Mammary epithelial cell (primary cell): ENCODE results near the gene ALK.

ENCODE experiments used
- EZH2 ChIP-seq: IDR thresholded peaks from 2 replicates; pipeline ENCODE4 v1.6.1; 2012; ENCODE audit warnings: low read length, inconsistent platforms, borderline replicate concordance
- TF ChIP-seq, protein P1 (sequence below), 2 donors: IDR thresholded peaks in 1 of 2; conservative IDR thresholded peaks in 1 of 2; 2 replicates each; pipeline ENCODE4 v1.5.1; 2011 to 2012; ENCODE audit warnings: inconsistent platforms in 2 of 2, low read length in 2 of 2, mild to moderate bottlenecking in 2 of 2, control low read depth in 1 of 2, low read depth in 1 of 2; ENCODE audit not compliant: insufficient read depth in 1 of 2; ENCODE audit errors: extremely low read depth in 1 of 2

DNA sequence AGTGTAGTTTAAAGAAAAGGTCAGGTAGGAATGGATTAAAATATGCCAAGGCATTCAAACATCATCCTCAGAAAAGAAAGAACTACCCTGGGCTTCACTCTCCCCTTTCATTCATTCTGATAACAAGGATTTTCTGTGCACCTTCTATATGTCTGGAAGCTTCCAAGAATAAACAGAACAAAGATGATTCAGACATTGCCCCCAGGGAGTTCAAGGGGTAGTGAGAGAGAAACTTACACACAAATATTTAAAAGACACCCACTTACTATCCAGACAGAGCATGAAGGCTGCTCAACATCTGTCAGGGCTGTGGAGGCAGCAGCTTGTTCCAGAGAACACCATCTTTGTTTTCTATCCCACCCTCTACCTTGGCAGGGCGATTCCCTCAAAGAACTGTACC, 140.5 kb downstream of the ALK start:
- TF ChIP-seq, protein P1, sequence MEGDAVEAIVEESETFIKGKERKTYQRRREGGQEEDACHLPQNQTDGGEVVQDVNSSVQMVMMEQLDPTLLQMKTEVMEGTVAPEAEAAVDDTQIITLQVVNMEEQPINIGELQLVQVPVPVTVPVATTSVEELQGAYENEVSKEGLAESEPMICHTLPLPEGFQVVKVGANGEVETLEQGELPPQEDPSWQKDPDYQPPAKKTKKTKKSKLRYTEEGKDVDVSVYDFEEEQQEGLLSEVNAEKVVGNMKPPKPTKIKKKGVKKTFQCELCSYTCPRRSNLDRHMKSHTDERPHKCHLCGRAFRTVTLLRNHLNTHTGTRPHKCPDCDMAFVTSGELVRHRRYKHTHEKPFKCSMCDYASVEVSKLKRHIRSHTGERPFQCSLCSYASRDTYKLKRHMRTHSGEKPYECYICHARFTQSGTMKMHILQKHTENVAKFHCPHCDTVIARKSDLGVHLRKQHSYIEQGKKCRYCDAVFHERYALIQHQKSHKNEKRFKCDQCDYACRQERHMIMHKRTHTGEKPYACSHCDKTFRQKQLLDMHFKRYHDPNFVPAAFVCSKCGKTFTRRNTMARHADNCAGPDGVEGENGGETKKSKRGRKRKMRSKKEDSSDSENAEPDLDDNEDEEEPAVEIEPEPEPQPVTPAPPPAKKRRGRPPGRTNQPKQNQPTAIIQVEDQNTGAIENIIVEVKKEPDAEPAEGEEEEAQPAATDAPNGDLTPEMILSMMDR (conservative IDR thresholded peaks at IDR 0.05 in 1 of 2, IDR thresholded peaks at IDR 0.05 in 1 of 2; ENCODE audit: extremely low read depth in 1 of 2, insufficient read depth in 1 of 2, low read depth in 1 of 2, low read length in 2 of 2), result no peak
- TF ChIP-seq EZH2, result no peak
